H1 (cell line): Measurements from ENCODE around the gene ALKAL2. TPM values are rescaled to one million over a fixed set of nuclear protein-coding genes. Genes with fewer than 3 reads are reported as not detected.

Source experiments
- EP300 ChIP-seq, 2 experiments: IDR thresholded peaks; 1 replicate in 1 of 2; 2 replicates in 1 of 2; pipeline ENCODE4 v1.6.1; 2011 to 2012; ENCODE audit warnings: low read depth in 2 of 2, low read length in 2 of 2, mild to moderate bottlenecking in 2 of 2, borderline replicate concordance in 1 of 2, inconsistent platforms in 1 of 2, moderate library complexity in 1 of 2
- polyA plus RNA-seq, 7 experiments: library from polyadenylated mRNA; depleted of rRNA in 3 of 7; stranded (reverse) in 5 of 7; unstranded in 2 of 7; fragments of >200 nt in 5 of 7; fragments of 200-250 nt in 2 of 7; gene quantifications; 1 replicate in 5 of 7; 2 replicates in 1 of 7; 4 replicates in 1 of 7; pipeline versions ENCODE4 v1.2.1 to v1.2.3, GENCODE V29; 2011 to 2013; ENCODE audit warnings: missing spikeins in 2 of 7, mixed read lengths in 2 of 7
- total RNA-seq: library from RNA; stranded (reverse); fragmentation: NEBNext Ultra II Directional; extraction: Animal tissue kit (Norgen Biotek cat#: 25700); gene quantifications from 2 replicates; pipeline ENCODE4 v1.2.1, GENCODE V29; 2021

Gene ALKAL2
- total and polyA plus RNA-seq, 2 of the 8 experiments (the other 6 are each of a cell fraction or from before 2014, with no cell fraction given) = 4.6 to 11.5 TPM

GRCh38 chr2:264493-265468 is 23.1 kb downstream of the ALKAL2 start, which contains the start of gene ACP1 (continued):
- no peak for TF ChIP-seq EP300 (IDR thresholded peaks at IDR 0.05; ENCODE audit: borderline replicate concordance in 1 of 2, low read depth in 2 of 2, low read length in 2 of 2)
